T-helper 17 cell (primary cell): ENCODE measurements around the gene IL1F10. TPM values are rescaled to one million over a fixed set of nuclear protein-coding genes. Genes with fewer than 3 reads are reported as not detected.

Source experiments
- ATAC-seq: fragments of 150-1000 bp; cut with Tn5 transposase; 2 replicates; pipeline ENCODE4 v1.10.0; 2021; ENCODE audit warnings: mild to moderate bottlenecking, moderate library complexity
- DNase-seq, 3 donors: peaks; one replicate each; pipeline versions ENCODE4 v3.0.0 to v3.0.0-alpha.2; 2020 to 2021
- H3K9me3 ChIP-seq: one replicate; pipeline ENCODE4 v1.7.0; 2013; ENCODE audit warnings: low read length, mild to moderate bottlenecking; ENCODE audit not compliant: control insufficient read depth, poor library complexity, severe bottlenecking
- H3K27ac Mint-ChIP-seq: one replicate; pipeline ENCODE4 v1.8.0; 2022; ENCODE audit warnings: mild to moderate bottlenecking, moderate library complexity, mixed read lengths
- H3K27me3 Mint-ChIP-seq: one replicate; pipeline ENCODE4 v1.8.0; 2022; ENCODE audit warnings: mixed read lengths
- H3K36me3 Mint-ChIP-seq: one replicate; pipeline ENCODE4 v1.8.0; 2022; ENCODE audit warnings: low read depth, mixed read lengths
- H3K4me1 Mint-ChIP-seq: one replicate; pipeline ENCODE4 v1.8.0; 2022; ENCODE audit warnings: mild to moderate bottlenecking, mixed read lengths
- H3K4me3 Mint-ChIP-seq: one replicate; pipeline ENCODE4 v1.8.0; 2022; ENCODE audit warnings: mild to moderate bottlenecking, moderate library complexity, mixed read lengths
- total RNA-seq, 4 donors: library from RNA in 2 of 4; stranded (reverse) in 2 of 4; gene quantifications; one replicate each; pipeline ENCODE4 v1.2.3 and lab custom pipeline; 2022 to 2026

The IL1F10 gene
- total RNA-seq, 2 donors from 2014 or later = not detected

DNA sequence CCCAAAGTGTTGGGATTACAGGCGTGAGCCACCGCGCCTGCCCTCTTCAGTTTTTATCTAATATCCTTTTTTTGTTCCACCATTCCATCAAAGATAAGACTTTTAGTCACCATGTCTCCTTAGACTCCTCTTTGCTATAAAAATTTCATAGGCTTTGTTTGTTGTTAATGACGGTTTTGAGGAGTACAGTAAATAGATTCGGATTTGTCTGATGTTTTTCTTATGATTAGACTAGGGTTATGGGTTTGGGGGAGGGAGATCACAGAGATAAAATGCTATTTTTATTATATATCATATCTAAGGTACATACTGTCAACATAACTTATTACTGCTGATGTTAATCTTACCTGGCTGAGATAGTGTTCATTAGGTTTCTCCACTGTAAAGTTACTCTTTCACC is 21.3 kb upstream of the IL1F10 start:
- ATAC-seq = no peak

DNA sequence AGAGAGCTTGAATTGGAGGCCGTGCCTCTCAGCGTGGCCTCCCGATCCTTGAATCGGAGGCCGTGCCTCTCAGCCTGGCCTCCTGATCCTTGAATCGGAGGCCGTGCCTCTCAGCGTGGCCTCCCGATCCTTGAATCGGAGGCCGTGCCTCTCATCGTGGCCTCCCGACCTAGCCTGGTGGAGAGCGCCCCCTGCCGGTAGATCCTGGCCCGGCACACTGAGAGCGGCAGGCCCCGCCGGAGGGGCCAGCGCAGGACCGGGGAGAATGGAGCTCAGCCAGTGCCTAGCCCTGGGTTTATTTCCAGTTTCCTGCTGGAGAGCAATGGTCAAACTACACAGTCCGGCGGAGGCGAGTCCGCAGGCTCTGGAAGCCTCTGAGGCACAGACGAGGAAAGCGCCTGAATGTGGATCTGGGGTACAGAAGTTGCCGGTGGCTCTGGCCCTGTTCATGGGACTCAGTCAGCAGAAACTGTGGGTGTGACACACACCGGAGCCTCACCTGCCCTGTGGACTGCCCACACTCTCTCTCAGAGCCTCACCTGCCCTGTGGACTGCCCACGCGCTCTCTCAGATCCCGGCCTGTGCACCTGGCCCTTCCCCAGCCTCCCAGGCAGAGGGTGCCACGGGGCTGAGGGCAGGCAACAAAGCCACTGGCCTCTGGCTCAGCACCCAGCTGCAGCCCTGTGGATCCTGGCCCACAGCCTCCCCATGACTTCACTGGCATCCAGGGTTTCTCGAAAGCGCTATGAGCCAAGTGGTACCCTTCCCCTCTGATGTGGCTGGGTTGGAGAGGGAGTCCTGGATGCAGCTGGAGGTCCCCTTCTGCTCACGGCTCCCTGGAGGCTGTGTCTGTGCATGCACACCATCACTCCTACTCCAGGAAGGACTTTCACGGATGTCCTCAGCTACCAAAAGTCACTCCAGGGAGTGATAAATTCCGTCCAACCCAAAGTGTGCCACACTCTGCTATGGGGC is 16.6 kb upstream of the IL1F10 start:
- no peak overlapping the region for H3K4me3 Mint-ChIP-seq
- H3K27me3 Mint-ChIP-seq = peaks cover 7% of the 10 kb centered on the region
- DNase-seq (no peak), ATAC-seq (no peak)
- no peaks in the 10 kb centered on the region for H3K9me3 ChIP-seq
- no peak overlapping the region for H3K27ac Mint-ChIP-seq
- H3K36me3 Mint-ChIP-seq = peaks cover 2% of the 10 kb centered on the region
- H3K4me1 Mint-ChIP-seq = peaks cover 3% of the 10 kb centered on the region

More for the DNA sequence above, 21.3 kb upstream of the IL1F10 start:
- Mint-ChIP-seq H3K36me3 (peaks cover 2% of the 10 kb centered on the region), H3K27me3 (peaks cover 5% of the 10 kb centered on the region), H3K4me3 (no peak overlapping the region), H3K27ac (no peak overlapping the region), H3K4me1 (peaks cover 3% of the 10 kb centered on the region)
- no peak for DNase-seq
- H3K9me3 ChIP-seq = peaks cover 3% of the 10 kb centered on the region

DNA sequence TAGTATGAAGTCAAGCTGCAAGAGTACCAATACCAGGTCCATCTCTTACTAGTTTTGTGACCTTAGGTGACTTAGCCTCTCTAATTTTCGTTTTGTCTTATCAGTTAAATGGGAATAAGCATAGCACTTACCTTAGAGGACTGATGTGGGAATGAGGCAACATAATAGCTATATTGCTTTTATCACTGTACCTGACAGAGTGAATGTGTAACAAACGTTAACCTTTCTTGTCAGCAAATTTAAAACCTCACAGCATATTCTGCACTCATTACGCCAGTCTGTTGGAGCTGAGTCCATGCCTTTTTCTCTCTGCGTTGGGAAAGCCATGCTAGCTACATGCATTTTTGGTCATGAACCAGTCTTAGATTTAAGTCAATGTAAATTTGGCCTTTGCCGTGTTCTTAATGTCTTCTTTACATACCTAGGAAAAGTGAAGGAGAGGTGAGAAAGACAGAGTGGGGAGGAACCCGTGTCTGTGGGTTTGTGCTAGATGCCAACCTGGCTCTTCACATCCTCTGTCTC is 15.3 kb upstream of the IL1F10 start, which contains the start of gene IL36B:
Gene IL36B (minus strand): TSS at position 472 of the 522 bp plus-strand sequence.
- peaks cover 3% of the 10 kb centered on the region for H3K4me1 Mint-ChIP-seq
- H3K27ac Mint-ChIP-seq = no peak within 1 kb of the TSS
- DNase-seq = no peak
- H3K27me3 Mint-ChIP-seq = peaks cover 7% of the 10 kb centered on the region
- no peaks in the 10 kb centered on the region for H3K9me3 ChIP-seq
- ATAC-seq = no peak
- H3K4me3 Mint-ChIP-seq = no peak within 1 kb of the TSS
- H3K36me3 Mint-ChIP-seq = peaks cover 2% of the 10 kb centered on the region

DNA sequence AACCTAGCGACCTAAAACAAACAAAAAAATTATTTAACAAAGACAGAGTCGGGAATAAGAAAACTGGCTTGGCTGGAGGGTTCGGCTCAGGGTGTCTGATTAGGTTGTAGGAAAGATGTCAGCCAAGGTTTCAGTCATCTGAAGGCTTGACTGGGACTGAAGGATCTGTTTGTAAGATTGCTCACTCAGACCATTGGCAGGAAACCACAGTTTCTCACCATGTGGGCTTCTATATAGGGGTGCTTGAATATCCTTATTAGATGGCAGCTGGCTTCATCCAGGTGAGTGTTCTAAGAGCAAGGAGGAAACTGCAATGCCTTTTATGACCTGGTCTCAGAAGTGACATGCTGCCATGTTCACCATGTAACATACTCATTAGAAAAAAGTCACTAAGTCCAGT is 14.1 kb upstream of the IL1F10 start:
- no peaks in the 10 kb centered on the region for H3K9me3 ChIP-seq
- H3K27ac Mint-ChIP-seq = no peak overlapping the region
- no peak overlapping the region for H3K4me3 Mint-ChIP-seq

DNA sequence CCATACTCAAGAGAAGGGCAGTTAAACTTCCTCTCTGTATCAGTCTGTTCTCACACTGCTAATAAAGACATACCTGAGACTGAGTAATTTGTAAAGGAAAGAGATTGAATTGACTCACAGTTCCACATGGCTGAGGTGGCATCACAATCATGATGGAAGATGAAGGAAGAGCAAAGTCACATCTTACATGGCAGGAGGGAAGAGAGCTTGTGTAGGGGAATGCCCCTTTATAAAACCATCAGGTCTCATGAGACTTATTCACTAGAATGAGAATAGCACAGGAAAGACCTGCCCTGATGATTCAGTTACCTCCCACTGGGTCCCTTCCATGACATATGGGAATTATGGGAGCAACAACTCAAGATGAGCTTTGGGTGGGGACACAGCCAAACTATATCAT is 13.7 kb upstream of the IL1F10 start:
- H3K27ac Mint-ChIP-seq = no peak overlapping the region
- DNase-seq = no peak
- H3K9me3 ChIP-seq = no peaks in the 10 kb centered on the region
- no peak overlapping the region for H3K4me3 Mint-ChIP-seq
- H3K4me1 Mint-ChIP-seq = no peaks in the 10 kb centered on the region
- no peak for ATAC-seq
- peaks cover 2% of the 10 kb centered on the region for H3K36me3 Mint-ChIP-seq
- H3K27me3 Mint-ChIP-seq = peaks cover 7% of the 10 kb centered on the region

More for the DNA sequence above, 14.1 kb upstream of the IL1F10 start:
- Mint-ChIP-seq H3K4me1 (no peaks in the 10 kb centered on the region), H3K36me3 (peaks cover 2% of the 10 kb centered on the region), H3K27me3 (peaks cover 7% of the 10 kb centered on the region)
- ATAC-seq (no peak), DNase-seq (no peak)

DNA sequence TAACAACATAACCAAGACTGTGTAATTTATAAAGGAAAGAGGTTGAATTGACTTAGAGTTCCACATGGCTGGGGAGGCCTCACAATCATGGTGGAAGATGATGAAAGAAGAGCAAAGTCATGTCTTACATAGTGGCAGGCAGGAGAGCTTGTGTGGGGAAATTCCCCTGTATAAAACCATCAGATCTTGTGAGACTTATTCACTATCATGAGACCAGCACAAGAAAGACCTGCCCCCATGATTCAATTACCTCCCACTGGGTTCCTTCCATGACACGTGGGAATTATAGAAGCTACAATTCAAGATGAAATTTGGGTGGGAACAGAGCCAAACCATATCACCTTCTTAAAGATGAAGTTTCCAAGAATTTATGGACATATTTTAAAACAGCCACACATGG is 11.2 kb upstream of the IL1F10 start:
- H3K4me1 Mint-ChIP-seq = no peaks in the 10 kb centered on the region
- H3K9me3 ChIP-seq = no peaks in the 10 kb centered on the region
- H3K36me3 Mint-ChIP-seq = peaks cover 2% of the 10 kb centered on the region
- no peak for DNase-seq
- no peak overlapping the region for H3K4me3 Mint-ChIP-seq
- no peak for ATAC-seq
- H3K27ac Mint-ChIP-seq = no peak overlapping the region
- H3K27me3 Mint-ChIP-seq = peaks cover 9% of the 10 kb centered on the region

DNA sequence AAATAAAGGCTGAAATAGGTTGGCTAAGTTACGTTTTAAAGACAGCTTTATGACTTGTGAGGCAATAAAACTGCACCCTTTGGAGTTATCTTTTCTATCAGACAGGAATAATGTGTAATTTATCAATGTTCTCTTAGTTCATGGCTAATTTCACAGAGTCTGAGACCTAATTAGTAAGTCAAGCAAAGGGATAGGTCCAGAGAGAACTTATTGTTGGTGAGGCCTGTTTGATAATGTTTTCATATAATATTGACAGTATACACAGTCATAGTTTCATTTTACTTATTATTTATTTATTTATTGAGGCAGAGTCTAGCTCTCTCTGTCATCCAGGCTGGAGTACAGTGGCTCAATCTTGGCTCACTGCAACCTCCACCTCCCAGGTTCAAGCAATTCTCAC is 10.7 kb upstream of the IL1F10 start:
- H3K27me3 Mint-ChIP-seq = peaks cover 7% of the 10 kb centered on the region
- no peaks in the 10 kb centered on the region for H3K4me1 Mint-ChIP-seq
- no peak for ATAC-seq
- H3K36me3 Mint-ChIP-seq = peaks cover 2% of the 10 kb centered on the region
- H3K27ac Mint-ChIP-seq = no peak overlapping the region
- no peaks in the 10 kb centered on the region for H3K9me3 ChIP-seq
- no peak for DNase-seq
- H3K4me3 Mint-ChIP-seq = no peak overlapping the region

DNA sequence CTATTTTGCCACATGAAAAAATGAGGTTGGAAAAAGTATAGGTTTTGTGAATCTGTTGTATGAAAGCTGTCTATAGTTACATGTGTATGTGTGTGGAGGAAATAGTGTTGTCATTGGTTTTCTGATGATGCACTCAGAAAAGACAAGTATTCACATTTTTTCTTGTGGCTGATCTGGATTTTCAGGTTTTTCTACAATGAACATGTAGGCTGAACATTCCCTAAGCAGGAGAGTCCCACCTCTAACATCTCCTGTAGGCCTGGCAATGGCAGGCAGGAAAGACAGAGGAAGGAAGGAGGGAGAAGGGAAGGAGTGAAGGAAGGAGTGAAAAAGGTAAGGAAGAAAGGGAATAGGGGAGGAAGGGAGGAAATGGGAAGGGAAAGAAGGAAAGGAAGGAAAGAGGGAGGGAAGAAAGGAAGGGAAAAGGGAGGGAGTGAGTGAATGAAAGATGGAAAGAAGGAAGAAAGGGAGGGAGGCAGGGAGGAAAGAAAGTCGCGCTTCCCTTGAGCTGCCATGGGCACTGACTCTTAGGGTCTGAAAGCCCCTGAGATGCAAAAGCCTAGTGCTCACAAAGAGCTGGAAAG is 9.3 kb upstream of the IL1F10 start:
- Mint-ChIP-seq H3K27me3 (peaks cover 7% of the 10 kb centered on the region), H3K27ac (no peak overlapping the region), H3K4me1 (no peaks in the 10 kb centered on the region), H3K36me3 (peaks cover 2% of the 10 kb centered on the region), H3K4me3 (no peak overlapping the region)
- ATAC-seq = no peak
- no peaks in the 10 kb centered on the region for H3K9me3 ChIP-seq
- no peak for DNase-seq

DNA sequence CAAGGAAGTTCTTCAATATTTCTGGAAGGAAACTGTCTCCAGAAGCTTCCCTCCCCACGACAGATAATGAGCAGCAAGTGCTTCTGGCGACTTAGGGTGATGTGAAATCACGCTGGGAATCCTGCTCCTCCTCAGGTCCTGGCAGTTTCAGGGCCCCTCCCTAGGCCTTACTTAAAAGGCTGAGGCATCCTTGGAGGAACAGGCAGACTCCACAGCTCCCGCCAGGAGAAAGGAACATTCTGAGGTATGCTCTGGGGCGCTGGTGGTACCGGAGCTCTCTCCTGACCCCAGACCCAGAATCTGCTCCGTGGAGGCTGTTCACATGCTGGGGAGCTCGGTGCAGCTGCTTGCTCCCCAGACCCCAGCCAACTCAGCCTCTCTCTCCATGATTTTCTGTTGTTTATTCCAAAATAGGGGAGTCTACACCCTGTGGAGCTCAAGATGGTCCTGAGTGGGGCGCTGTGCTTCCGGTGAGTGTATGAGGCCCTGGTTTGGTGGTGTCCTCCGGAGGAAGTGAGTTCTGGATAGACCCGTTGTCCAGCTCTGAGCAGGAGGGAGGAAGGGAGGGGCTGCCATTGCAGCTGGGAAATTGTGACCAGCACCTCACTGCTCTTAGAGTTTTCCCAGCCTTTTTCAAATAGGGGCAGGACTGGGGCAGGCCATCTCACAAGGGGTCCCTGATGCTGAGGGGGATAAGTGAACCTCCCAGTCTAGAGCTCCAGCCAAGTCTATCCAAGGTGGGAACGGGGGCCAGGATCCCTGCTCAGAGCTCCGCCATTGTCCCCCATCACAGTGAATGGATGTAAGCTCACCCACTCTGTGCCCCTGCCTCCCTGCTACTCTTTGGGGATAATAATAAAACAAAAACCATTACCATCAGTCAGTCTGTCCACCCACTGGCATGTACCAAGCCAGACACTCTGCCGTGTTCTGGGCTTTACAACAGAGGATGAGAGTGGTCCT is 8.5 kb upstream of the IL1F10 start, which contains the start of gene IL36RN:
Gene IL36RN (plus strand): TSS at position 201 of the 963 bp plus-strand sequence. CDS start 241 bp downstream, at position 442.
- Mint-ChIP-seq H3K4me3 (no peak within 1 kb of the TSS), H3K36me3 (peaks cover 2% of the 10 kb centered on the region)
- no peak for DNase-seq

DNA sequence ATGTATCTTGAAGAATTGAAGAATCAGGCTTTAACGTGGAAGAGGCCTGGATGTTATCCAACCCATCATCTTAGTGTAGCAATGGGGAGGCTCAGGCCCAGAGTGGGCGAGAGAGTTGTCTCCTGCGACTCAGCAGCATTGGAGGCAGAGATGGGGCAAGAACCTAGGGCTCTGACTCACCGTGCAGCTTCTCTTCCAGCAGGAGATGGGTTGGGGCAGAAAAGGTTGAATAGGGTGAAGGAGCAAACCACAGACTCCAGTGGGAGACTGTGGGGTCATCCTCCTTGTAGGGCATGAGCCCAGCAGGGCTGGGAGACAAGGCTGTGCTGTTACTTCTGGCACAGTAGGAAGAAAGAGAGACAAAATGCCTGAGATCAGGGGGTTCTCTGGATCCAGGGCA is 7.4 kb upstream of the IL1F10 start:
- DNase-seq = no peak
- H3K27me3 Mint-ChIP-seq = peaks cover 7% of the 10 kb centered on the region
- peaks cover 2% of the 10 kb centered on the region for H3K36me3 Mint-ChIP-seq
- H3K4me1 Mint-ChIP-seq = no peaks in the 10 kb centered on the region
- H3K27ac Mint-ChIP-seq = no peak overlapping the region
- H3K4me3 Mint-ChIP-seq = no peak overlapping the region
- ATAC-seq = no peak
- H3K9me3 ChIP-seq = no peaks in the 10 kb centered on the region

More for the DNA sequence above, 8.5 kb upstream of the IL1F10 start, which contains the start of gene IL36RN:
- no peak within 1 kb of the TSS for H3K27ac Mint-ChIP-seq
- H3K4me1 Mint-ChIP-seq = no peaks in the 10 kb centered on the region
- peaks cover 7% of the 10 kb centered on the region for H3K27me3 Mint-ChIP-seq
- H3K9me3 ChIP-seq = no peaks in the 10 kb centered on the region
- ATAC-seq = no peak

DNA sequence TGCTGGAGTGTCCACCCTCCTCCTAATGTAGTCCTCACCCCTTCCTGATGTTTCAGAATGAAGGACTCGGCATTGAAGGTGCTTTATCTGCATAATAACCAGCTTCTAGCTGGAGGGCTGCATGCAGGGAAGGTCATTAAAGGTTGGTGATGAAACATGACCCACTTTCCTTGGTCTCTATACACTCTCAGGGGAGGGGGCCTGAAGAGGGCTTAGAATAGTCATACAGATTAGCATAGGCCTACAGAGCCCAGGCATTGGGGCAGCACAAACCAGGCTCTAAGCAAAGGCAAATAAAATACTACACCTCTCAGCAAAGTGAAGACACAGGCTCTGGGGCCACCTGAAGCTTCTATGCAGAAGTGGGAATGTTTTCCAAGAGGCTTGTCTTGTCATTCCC is 7.0 kb upstream of the IL1F10 start:
- Mint-ChIP-seq H3K27me3 (peaks cover 7% of the 10 kb centered on the region), H3K4me1 (no peaks in the 10 kb centered on the region), H3K36me3 (peaks cover 2% of the 10 kb centered on the region), H3K27ac (no peak overlapping the region), H3K4me3 (no peak overlapping the region)
- H3K9me3 ChIP-seq = no peaks in the 10 kb centered on the region
- ATAC-seq = no peak
- DNase-seq = no peak

DNA sequence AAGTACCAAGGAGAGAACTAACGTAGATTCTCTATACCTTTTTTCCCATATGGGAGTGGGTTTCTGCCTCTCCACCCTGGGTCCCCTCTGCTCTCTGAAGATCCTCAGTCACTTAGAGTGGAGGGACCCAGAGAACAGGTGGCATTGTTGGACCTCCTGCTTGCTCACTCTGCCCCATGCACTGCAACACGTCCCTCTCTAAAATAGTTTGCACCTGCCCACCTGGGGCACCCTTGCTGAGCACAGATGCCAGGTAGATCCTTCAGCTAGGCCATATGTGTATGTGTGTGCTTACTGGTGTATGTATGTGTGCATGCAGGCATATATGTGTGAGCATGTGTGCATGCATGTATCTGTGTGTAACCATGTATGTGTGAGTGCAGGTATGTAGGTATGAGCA is 6.5 kb upstream of the IL1F10 start:
- H3K27me3 Mint-ChIP-seq = peaks cover 7% of the 10 kb centered on the region
- ATAC-seq = no peak
- no peaks in the 10 kb centered on the region for H3K4me1 Mint-ChIP-seq
- no peaks in the 10 kb centered on the region for H3K9me3 ChIP-seq
- peaks cover 2% of the 10 kb centered on the region for H3K36me3 Mint-ChIP-seq
- no peak for DNase-seq
- H3K27ac Mint-ChIP-seq = no peak overlapping the region
- H3K4me3 Mint-ChIP-seq = no peak overlapping the region
